Measurements from ENCODE around the gene RPS5.

DNA sequence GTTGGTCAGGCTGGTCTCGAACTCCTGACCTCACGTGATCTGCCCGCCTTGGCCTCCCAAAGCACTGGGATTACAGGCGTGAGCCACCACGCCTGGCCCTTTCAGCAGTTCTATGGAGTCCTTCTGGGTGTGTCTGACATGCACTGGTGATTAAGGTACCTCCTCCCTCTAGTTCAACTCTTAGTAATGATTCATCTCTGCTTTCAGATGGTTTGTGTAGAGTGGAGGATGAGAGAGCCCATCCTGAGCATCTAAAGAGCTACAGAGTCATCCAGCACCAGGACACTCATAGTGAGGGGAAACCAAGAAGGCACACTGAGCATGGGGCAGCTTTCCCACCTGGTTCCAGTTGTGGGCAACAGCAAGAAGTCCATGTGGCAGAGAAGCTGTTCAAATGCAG lies 29.5 kb downstream of the RPS5 start:
- TF ChIP-seq CTCF (IDR thresholded peaks at IDR 0.05): no peak
- TF ChIP-seq POLR2AphosphoS5 (IDR thresholded peaks at IDR 0.05; ENCODE audit: insufficient read depth in 1 of 2, low read depth in 1 of 2): no peak
- TF ChIP-seq POLR2A (IDR thresholded peaks at IDR 0.05): no peak
